GM19023 (cell line): ENCODE data around the gene PAH.

ENCODE experiments used
- ATAC-seq: cut with Tn5 transposase; IDR thresholded peaks from one replicate; pipeline ENCODE4 v1.9.1; 2021; ENCODE audit warnings: mild to moderate bottlenecking, moderate library complexity; ENCODE audit not compliant: unreplicated experiment

PAH gene

DNA sequence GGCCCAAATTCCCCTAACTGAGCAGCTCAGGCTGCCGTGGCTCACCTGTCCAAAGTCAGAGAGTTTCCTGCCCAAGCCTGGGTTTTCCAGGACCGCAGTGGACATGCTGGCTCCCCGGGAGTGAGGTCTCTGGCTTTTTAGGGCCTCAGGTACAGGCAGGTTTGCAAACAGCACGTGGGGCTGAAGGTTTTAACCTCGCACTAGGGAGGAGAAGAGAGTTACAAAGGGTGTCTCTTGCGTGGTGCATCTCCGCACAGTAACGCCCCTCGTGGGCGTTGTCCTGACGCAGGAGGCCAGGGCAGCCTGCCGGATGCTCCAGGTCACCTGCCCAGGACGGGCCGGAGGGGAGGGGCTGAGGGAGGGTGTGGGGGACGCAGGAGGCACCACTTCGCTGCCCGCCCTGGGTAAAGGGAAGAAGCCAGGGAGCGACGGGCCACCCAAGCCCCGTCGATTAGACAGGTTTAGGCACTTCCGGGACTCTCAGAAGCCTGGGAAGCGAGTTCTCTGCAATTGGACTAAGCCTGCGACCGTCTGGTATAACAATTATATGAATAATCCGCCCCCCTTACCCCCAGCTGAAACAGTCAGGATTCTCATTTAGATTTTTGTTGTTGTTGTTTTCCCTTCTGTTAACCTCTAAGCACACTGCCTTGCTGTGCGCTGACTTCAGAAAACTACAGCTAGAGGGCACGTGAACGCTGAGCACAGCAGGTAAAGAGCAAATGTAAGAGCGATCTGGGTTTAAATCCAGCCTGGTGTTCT lies at the start of gene PAH:
TSS of gene PAH (minus strand) at position 219 of the 762 bp plus-strand sequence. CDS start at position 105, 114 bp downstream.
- ATAC-seq, result peak; percentile 75

DNA sequence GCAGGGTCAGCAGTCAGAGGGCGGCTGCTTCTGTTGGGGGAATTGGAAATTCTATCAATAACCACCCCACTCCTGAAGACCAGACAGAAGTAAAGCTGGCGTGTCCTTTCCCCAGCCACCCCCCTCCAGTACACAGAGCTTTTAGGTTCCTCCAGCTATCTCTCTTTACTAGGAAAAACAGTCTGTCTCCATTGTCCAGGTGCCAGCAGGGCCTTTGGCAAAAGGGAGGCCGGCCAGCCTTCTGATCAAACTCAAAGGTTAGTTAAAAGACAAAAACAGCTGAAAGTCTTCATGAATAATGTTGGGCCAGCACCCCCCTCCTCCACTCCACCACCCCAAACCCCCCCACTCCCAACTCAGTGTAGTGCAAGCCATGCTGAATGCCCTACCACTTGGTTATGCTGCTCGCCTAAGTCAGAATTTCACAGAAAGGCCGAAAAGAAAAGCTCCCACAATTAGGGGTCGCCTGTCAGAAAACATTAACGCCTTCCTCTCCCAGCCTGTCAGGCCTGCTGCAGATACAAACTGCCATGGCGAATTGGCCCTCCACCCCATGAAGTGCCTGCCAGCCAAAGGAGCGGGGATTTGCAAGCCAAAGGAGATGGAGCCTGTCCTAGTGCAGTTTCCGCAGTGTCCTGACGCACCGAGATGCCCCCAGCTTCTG lies 49.3 kb upstream of the PAH start:
- no peak for ATAC-seq

DNA sequence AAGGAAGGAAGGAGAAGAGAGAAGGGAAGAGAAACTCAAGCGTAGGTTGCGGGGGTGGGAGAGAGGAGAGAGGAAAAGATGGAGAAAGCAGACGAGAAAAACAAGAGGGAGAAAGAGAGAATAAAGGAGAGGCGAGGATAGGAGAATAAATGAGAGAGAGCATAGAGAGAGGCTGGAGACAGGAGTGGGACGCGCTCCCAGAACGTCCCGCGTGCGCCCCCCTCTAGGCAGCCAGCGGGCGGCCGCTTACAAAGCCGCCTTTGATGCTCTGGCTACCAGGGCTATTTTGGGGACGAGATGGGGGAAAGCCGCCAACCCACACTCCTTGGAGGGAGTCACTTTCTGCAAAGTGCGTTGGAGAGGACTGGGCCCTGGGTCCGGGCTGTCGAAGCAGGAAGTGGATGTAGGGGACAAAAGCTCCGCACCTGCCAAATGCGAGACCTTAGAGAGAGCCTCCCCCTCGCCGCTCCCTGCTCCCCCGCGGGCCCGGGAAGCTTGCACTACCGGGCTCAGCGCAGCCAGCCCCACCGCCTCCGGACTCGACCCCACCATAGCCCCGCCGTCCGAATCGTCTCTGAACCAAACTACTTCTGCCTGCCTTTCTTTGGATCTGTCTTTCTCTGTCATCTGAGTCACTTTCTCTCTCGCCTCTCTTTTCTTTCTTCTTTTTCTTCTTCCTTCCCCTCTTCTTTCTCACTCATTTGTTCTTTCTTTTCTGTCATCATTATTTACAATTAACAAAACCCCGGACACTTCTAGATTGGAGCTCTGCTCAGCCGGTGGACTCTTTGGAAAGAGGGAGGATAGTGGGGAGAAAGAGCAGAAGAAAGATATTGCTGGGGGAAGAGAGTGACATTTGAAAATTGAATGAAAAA lies 48.5 kb upstream of the PAH start:
- no peak for ATAC-seq

DNA sequence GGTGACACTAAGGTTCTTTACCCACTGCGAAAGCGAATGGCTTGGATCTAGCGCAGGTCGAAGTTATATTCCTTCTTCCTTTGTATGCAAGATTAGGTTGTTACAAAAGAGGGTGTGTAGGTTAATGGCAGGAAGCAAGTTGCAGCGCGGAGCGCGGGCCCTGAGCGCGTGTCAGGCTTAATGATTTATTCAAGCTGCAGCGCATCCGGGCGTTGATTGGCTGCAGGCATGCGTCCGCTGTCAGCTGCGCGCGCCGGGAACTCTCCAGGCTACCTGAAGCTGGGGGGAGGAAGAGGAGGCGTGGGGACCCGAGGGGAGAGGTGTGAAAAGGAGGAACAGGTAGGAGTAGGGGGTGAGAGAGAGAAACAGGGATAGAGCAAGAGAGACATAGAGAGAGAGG lies 47.8 kb upstream of the PAH start:
- ATAC-seq, result no peak

DNA sequence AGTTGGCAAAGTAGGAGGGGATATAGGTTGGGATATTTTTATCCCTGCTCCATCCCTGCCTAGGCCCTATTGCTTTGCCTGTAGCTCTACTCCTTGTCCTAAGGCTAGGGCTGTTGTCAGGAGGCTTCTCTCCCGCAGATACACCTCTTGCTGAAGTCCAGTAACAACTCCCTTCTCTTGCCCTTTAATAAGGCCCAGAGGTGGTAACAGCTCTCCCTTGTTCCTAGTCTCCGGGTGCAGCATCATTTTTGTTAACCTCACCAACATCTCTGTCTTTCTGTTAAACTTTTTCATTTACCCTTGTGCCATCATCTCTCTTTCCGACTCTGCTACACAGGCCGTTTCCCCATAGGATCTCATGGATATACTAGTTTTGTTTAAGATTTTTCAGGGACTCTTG lies 46.8 kb upstream of the PAH start:
- no peak for ATAC-seq

DNA sequence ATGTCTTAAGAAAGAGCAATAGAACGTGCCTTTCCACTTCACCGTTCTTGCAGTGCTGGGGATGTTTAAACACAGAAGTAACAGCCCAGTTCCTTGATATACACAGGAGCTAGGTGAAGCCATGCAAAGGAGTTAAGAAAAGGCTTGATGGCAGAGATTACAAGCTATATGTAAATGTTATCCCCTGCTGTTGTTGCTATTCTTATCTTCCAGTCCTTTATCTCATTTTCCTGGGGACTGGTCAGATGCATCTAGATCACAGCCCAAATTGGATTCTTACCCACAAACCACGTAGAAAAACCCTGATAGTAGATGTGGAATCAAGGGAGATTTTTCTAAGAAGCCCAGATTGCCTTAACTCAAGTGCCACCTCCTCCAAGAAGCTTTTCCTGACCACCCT lies 45.9 kb upstream of the PAH start:
- no peak for ATAC-seq

DNA sequence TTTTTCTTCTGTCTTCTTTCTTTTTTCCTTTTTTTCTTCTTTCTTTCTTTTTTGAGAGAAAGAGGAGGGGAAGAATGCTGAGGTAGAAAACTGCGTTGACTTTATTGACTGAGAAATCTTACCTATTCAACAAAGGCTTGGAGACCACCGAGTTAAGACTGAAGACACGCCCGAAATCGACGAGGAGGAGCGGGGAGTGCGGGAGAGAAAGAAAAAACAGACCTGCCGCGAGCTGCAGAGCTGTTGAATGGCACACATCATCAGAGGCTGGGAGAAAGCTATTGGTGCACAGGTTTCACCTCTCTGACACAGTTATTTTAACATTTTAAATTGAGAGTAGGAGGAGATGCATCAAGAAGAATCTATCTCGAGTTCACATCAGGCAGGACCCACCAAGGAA lies 45.5 kb upstream of the PAH start:
- ATAC-seq, result no peak

DNA sequence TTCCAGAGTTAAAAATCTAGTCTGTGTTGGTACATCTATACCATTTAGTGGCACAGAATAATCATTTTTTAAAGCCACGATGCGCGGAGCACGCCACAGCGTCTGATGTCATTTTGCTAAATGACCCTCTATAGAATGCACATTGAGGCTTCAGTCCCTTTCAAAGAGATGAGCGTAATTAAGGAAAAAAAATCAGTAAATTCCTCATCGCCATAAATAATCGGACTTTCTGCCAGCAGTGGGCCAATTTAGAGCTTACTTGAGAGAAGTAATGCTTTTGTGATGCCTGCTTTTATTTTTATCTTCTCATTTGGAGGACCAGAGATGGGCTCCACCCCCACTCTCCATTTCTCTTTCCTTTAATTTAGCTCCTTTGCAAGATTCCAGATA lies 44.4 kb upstream of the PAH start:
- ATAC-seq, result no peak

DNA sequence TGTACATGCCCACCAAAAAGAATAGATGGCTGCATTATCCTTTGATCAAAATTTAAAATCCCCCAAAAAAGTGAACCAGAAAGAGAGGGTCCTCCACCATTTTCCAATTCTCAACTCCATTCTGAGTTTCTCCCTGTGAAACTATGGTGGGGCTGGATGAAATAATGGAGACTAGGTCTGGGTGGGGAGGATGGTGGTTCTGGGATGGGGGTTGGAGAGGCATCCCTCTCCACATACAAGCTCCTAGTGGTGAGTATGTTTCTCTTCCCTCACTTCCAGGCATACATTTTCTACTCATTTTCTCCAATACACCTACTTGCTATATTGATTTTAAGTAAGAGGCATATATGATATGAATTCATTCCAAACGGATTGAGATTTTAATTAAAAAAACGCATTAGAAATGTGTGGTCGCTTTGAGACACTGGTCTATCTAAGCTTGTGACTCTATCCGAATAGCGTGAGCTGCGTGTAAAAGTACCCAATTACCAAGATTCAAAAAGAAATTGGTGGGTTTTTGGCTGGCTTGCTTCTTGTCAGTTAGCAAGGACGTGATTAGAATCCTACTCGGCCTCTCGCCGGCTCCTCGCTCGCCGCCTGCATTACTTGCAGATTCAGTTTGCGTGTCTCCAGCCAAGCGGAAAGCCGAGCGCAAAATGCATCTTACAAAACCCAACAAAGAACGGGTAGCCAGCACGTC lies 43.9 kb upstream of the PAH start:
- no peak for ATAC-seq

DNA sequence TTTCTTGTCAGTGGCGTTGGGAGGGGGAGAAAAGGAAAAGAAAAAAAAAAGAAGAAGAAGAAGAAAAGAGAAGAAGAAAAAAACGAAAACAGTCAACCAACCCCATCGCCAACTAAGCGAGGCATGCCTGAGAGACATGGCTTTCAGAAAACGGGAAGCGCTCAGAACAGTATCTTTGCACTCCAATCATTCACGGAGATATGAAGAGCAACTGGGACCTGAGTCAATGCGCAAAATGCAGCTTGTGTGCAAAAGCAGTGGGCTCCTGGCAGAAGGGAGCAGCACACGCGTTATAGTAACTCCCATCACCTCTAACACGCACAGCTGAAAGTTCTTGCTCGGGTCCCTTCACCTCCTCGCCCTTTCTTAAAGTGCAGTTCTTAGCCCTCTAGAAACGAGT lies 42.3 kb upstream of the PAH start:
- no peak for ATAC-seq

DNA sequence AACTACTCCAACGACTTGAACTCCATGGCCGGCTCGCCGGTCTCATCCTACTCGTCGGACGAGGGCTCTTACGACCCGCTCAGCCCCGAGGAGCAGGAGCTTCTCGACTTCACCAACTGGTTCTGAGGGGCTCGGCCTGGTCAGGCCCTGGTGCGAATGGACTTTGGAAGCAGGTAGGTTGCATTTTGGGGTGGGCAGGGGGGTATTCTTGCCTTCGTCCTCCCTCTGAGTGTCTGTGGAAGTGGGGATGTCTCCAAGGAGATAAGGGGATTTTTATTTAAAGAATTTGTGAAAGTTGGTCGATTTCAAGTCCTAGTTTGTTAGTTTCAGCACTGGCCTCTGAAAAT lies 41.8 kb upstream of the PAH start:
- no peak for ATAC-seq

DNA sequence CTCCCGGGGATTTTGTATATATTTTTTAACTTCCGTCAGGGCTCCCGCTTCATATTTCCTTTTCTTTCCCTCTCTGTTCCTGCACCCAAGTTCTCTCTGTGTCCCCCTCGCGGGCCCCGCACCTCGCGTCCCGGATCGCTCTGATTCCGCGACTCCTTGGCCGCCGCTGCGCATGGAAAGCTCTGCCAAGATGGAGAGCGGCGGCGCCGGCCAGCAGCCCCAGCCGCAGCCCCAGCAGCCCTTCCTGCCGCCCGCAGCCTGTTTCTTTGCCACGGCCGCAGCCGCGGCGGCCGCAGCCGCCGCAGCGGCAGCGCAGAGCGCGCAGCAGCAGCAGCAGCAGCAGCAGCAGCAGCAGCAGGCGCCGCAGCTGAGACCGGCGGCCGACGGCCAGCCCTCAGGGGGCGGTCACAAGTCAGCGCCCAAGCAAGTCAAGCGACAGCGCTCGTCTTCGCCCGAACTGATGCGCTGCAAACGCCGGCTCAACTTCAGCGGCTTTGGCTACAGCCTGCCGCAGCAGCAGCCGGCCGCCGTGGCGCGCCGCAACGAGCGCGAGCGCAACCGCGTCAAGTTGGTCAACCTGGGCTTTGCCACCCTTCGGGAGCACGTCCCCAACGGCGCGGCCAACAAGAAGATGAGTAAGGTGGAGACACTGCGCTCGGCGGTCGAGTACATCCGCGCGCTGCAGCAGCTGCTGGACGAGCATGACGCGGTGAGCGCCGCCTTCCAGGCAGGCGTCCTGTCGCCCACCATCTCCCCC lies 41.2 kb upstream of the PAH start:
- ATAC-seq, result peak; percentile 57

DNA sequence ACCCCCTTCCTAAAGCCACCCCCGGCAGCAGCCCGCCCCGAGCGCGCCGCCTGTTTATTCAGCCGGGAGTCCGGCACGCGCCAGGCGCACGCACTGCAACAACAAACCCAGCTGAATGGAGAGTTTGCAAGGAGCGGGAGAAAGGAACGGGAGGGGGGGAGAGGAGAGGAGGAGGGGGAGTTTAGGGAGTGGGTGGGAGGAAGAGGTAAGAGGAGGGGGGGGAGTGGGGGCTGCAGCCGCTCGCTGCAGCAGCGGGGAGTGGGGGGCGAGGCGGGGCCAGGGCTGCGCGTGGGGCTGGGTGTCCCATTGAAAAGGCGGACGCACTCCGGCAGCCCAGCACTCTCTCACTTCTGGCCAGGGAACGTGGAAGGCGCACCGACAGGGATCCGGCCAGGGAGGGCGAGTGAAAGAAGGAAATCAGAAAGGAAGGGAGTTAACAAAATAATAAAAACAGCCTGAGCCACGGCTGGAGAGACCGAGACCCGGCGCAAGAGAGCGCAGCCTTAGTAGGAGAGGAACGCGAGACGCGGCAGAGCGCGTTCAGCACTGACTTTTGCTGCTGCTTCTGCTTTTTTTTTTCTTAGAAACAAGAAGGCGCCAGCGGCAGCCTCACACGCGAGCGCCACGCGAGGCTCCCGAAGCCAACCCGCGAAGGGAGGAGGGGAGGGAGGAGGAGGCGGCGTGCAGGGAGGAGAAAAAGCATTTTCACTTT lies 40.5 kb upstream of the PAH start, which contains the start of gene ASCL1:
TSS of gene ASCL1 (plus strand) at position 336 of the 712 bp plus-strand sequence. CDS start 571 bp downstream, outside the sequence.
- ATAC-seq, result no peak

DNA sequence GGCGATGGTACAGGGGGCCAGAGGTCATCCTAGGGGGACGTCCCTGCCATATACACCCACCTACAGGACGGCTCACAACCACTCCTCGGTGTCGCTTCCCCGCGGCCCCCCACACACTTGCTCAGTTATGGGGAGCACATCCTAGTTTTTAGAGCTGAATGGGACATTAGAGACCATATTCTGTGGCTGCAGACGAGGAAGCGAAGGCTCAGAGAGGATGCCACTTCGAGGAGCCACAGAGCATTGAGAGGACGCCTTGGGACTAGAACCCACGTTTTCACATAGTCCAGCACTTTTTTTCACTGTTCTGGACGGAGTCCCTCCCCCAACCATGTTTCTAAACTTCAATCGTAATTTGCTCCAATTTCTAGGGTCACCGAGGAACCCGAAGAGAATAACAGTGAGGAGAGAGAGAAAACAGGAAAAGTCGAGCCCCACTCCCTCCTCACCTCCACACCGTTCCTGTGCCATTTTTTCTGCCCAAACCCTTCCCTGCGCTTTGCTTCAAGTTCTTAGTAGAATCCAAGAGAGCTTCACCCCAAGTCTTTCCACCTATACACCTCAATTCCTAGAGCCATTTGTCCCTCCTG lies 39.8 kb upstream of the PAH start:
- ATAC-seq, result no peak

DNA sequence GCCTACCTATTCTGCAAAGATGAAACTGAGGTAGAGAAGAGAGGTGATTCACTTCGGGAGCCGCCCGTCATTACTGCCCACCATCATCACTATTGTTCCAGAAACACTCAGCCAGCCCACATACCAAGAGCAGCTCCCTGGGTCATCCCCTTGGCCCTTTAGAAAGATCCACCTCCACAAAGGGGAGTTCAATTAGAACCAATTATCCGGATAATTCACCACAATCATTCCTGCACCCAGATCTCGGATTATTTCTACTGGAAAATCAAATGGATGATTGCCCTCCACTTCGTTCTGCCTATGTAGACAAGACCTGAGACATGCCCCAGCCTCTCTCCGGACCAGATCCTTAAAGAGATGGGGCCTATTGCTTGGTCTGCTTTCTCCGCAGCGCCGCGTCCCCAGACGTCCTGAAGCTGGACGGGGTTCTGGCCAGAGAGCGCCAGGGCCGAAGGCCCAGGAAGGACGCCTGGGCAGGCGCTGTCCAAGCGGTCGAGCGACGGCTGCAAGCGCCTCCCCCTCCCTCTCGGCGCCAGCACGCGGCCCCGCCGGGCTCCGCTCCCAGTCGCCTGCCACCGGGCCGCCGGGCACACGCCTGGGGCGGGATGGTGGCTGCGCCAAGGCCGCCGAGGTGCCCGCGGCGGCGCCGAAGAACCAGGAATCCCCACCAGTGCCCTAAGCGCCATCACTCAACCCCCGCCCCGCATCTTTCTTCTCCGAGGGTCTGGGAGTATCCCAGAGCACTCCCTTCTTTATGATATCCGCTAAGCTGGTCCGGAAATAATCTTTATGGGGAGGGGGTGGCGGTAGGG lies 39.1 kb upstream of the PAH start:
- ATAC-seq, result no peak

DNA sequence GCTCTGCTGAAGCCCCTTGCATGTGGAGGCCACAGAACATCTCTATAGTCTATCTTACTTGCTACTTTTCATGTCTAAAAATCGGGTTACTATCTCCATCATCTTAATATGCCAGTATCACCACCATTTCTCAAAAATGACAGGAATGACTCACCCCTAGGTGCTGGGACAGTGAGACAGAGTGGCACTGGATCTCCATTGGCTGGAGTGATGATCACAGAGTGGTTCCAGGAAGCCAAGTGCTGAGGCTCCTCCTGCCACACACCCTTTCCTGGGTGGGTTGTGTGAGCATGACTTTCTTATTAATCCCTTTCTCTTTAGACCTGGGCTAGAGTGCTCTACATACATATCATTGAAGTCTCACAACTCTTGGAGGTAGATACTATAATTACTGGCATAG lies 37.1 kb upstream of the PAH start:
- ATAC-seq, result no peak

DNA sequence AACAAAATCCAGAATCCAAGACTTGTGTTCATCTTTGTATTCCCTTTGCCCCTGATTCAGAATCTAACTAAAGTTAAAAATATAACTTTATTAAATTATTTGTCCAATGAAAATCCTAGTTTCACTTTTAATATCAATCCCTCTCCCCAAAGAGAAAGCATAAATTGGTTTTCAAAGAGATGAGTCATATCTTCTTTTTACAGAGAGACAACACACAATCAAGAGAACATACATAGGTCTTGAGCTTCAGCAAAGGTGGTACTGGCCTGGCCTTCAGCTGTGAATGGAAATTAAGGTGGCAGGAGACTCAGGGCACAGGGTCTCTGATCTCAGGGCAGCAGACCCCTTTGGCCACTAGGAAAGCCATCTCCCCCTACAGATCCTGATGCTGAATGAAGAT lies 36.2 kb upstream of the PAH start:
- no peak for ATAC-seq

DNA sequence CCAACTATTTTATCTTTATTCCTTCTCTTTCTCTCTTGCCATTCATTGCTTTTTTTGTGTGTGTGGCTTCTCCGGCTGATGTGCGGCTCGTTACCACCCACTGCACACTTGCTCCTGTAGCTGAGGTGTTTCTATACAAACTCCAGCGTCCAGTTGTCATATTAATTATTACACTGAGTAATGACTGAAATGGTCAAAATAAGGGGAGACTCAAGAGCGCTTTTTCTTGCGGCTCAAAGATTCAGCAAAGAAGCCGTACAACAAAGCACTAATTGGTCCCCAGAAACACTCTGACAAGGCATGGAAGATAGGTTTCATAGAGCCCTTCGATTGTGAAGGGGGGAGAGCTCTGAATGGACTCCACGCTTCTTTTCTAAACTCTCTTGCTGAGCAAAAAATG lies 34.8 kb upstream of the PAH start:
- ATAC-seq, result no peak
